Osteoblast (primary cell): ENCODE data around the gene DRC3. TPM values are rescaled to one million over a fixed set of nuclear protein-coding genes. Genes with fewer than 3 reads are reported as not detected.
A peak's percentile ranks its signal among the peaks of the same experiment; 100 is the strongest.

Experiments used
- DNase-seq: peaks from one replicate; pipeline ENCODE4 v3.0.0; 2011; ENCODE audit warnings: low spot score, mixed read lengths; ENCODE audit not compliant: insufficient read length; ENCODE audit errors: missing footprints
- H2AFZ ChIP-seq: 2 replicates; pipeline ENCODE4 v1.6.0; 2011; ENCODE audit warnings: mild to moderate bottlenecking, low read length
- H3K27ac ChIP-seq: 2 replicates; pipeline ENCODE4 v1.5.1; 2011; ENCODE audit warnings: mild to moderate bottlenecking, low read depth, low read length, moderate library complexity
- H3K27me3 ChIP-seq: 2 replicates; pipeline ENCODE4 v1.6.0; 2012; ENCODE audit warnings: mild to moderate bottlenecking, control low read depth, inconsistent platforms, low read length, moderate library complexity; ENCODE audit not compliant: insufficient read depth
- H3K36me3 ChIP-seq: 2 replicates; pipeline ENCODE4 v1.5.1; 2011; ENCODE audit warnings: mild to moderate bottlenecking, low read length, control low read depth, moderate library complexity; ENCODE audit not compliant: insufficient read depth
- H3K4me1 ChIP-seq: 2 replicates; pipeline ENCODE4 v1.5.1; 2011; ENCODE audit warnings: mild to moderate bottlenecking, low read length, control low read depth, moderate library complexity; ENCODE audit not compliant: insufficient read depth
- H3K4me2 ChIP-seq: 2 replicates; pipeline ENCODE4 v1.6.0; 2011; ENCODE audit warnings: mild to moderate bottlenecking, low read length; ENCODE audit not compliant: insufficient read depth
- H3K4me3 ChIP-seq: fragments of 200-600 bp; sonication (generic); 3 replicates; pipeline ENCODE4 v1.5.1; 2012; ENCODE audit warnings: mild to moderate bottlenecking, low read length, inconsistent platforms; ENCODE audit not compliant: insufficient read depth
- H3K79me2 ChIP-seq: 2 replicates; pipeline ENCODE4 v1.6.0; 2012; ENCODE audit warnings: mild to moderate bottlenecking, low read length, control low read depth, inconsistent platforms; ENCODE audit not compliant: insufficient read depth
- H3K9me3 ChIP-seq: 2 replicates; pipeline ENCODE4 v1.5.1; 2011; ENCODE audit warnings: low read depth, low read length, control low read depth
- H4K20me1 ChIP-seq: 2 replicates; pipeline ENCODE4 v1.6.0; 2012; ENCODE audit warnings: mild to moderate bottlenecking, low read length, control low read depth; ENCODE audit not compliant: insufficient read depth
- total RNA-seq: library from RNA; depleted of rRNA; stranded (reverse); fragments of >200 nt; gene quantifications from 2 replicates; pipeline ENCODE4 v1.2.3, GENCODE V29; 2012
- TF ChIP-seq, protein P1 (sequence below): IDR thresholded peaks from 2 replicates; pipeline ENCODE4 v1.5.1; 2011; ENCODE audit warnings: mild to moderate bottlenecking, low read depth, low read length, moderate library complexity; ENCODE audit errors: extremely low read depth

DRC3 gene
- total RNA-seq, 1 donor, result 2.9 TPM

DNA sequence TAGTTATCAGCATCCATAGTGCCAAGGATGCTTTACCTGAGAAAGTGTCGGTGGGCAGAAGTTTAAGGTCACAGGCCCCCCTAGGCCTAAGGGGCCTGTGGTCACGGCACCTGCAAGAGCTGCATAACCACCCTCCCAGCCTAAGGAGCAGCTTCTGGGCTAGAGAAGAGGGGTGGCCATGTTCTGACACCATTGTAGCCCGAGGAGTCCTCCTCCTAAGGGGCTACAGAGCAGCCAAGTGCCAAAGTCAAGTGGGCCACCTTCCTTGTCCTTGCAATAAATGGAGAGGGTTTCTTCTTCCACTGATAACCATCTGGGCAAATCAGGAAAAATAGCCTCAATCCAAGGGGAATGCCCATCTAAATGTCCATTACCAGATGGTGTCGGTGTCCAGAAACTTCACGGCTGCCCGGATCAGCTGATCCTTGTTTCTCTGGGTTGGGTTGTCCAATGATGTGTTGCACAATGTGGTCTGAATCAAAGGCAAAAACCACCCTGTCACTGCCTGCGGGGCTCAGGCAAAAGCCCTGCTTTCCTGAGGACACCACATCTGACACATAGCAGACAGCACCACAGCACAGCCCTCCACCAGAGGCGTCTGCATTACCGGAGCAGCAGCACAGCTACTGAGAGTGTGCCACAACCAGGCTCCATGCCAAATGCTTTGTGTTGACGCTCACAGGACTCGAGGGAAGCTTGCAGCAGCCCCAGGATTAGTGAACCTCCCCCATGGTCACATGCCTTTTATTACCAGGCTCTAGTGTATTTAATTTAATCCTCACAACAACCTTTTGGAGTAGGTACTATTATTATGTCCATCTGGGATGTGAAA lies 53.5 kb downstream of the DRC3 start:
- H3K36me3 ChIP-seq, result no peaks in the 10 kb centered on the region
- H3K4me3 ChIP-seq, result no peak overlapping the region
- H3K4me2 ChIP-seq, result peak overlapping the region; percentile 59
- peak; percentile 88 for DNase-seq
- no peaks in the 10 kb centered on the region for H3K79me2 ChIP-seq
- H3K27ac ChIP-seq, result peak overlapping the region; percentile 70
- TF ChIP-seq, protein P1, sequence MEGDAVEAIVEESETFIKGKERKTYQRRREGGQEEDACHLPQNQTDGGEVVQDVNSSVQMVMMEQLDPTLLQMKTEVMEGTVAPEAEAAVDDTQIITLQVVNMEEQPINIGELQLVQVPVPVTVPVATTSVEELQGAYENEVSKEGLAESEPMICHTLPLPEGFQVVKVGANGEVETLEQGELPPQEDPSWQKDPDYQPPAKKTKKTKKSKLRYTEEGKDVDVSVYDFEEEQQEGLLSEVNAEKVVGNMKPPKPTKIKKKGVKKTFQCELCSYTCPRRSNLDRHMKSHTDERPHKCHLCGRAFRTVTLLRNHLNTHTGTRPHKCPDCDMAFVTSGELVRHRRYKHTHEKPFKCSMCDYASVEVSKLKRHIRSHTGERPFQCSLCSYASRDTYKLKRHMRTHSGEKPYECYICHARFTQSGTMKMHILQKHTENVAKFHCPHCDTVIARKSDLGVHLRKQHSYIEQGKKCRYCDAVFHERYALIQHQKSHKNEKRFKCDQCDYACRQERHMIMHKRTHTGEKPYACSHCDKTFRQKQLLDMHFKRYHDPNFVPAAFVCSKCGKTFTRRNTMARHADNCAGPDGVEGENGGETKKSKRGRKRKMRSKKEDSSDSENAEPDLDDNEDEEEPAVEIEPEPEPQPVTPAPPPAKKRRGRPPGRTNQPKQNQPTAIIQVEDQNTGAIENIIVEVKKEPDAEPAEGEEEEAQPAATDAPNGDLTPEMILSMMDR, result no peak
- peak overlapping the region; percentile 39 for H2AFZ ChIP-seq
- H3K27me3 ChIP-seq, result no peaks in the 10 kb centered on the region
- H4K20me1 ChIP-seq, result peaks cover 12% of the 10 kb centered on the region
- no peaks in the 10 kb centered on the region for H3K9me3 ChIP-seq
- peaks cover 18% of the 10 kb centered on the region for H3K4me1 ChIP-seq

DNA sequence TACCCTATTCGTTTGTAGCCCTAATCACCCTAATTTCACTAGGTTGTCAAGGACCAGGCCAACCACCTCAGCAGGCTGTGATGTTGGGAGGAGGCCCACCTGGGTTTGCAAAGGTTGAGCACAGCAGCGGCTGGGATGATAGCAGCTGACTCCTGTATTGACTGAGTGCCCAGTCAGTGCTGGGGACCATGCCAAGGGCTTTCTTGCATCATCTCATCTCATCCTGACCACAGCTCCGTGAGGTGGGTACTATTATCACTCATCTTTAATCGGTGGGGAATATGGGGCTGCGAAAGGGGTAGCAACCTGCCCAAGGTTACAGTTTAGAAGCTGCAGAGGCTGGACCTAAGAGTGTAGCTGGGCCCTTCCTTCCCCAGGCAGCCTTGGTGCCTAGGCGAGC lies 54.6 kb downstream of the DRC3 start:
- Histone ChIP-seq H3K27me3 (no peaks in the 10 kb centered on the region), H4K20me1 (peaks cover 12% of the 10 kb centered on the region), H3K4me2 (no peak overlapping the region), H3K36me3 (no peaks in the 10 kb centered on the region), H3K4me3 (no peak overlapping the region), H3K79me2 (no peaks in the 10 kb centered on the region), H3K9me3 (no peaks in the 10 kb centered on the region), H3K4me1 (peaks cover 18% of the 10 kb centered on the region), H2AFZ (no peak overlapping the region), H3K27ac (no peak overlapping the region)
- TF ChIP-seq, protein P1, result no peak
- DNase-seq, result no peak

DNA sequence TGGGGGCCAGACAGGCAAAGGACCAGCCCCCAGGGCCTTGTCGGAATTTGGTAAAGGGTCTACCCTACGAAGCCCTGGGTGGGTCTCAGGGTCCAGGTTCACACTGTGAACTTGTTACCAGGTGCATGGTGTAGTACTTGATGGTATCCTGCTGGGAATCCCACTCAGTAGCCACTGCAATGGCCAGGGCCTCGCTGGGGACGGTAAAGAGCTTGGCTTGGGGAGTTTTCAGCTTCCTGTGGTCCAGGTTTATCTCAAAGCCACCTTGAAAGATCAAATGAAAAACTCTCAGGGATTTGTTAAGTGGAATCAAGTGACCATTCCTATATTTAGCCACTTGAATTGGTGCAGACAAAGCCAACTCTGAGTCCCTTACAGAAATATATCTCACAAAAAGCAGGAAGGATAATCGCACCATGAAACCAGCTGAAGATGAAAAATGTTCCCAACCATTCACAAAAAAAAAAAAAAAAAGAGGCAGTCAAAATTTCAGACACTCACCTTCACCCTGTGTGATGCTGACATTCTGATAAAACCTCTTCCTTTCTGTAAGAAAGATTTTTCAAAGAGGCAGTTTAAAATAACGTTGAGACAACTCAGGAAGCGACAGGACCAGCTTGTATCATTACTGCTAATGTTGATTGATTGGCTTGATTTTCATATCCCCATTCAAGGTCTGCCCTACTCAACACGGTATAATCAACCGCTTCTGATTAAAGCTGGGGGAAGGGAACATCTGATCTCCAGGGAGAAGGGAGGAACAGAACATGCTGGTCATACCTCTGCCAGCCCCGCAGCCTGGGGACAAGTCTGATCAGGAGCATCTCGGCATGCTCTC lies 55.7 kb downstream of the DRC3 start:
- Histone ChIP-seq H4K20me1 (peaks cover 12% of the 10 kb centered on the region), H3K36me3 (no peaks in the 10 kb centered on the region), H3K4me2 (no peak overlapping the region), H3K27ac (no peak overlapping the region), H3K4me1 (peaks cover 18% of the 10 kb centered on the region), H3K27me3 (no peaks in the 10 kb centered on the region), H2AFZ (no peak overlapping the region), H3K4me3 (no peak overlapping the region), H3K79me2 (peaks cover 2% of the 10 kb centered on the region), H3K9me3 (no peaks in the 10 kb centered on the region)
- TF ChIP-seq, protein P1, result no peak
- no peak for DNase-seq
